Esophagus (tissue), 2 donors: ENCODE data around the gene FOXRED2. TPM values are rescaled to one million over a fixed set of nuclear protein-coding genes. Genes with fewer than 3 reads are reported as not detected.

Experiments used
- H3K27ac ChIP-seq, 2 donors: one replicate each; pipeline ENCODE4 v1.5.1; 2013; ENCODE audit warnings: low read depth in 2 of 2, mild to moderate bottlenecking in 2 of 2, inconsistent platforms in 1 of 2, low read length in 1 of 2, moderate library complexity in 1 of 2
- H3K27me3 ChIP-seq, 2 donors: one replicate each; pipeline ENCODE4 v1.6.1; 2013; ENCODE audit warnings: low read length in 2 of 2, control low read depth in 1 of 2, mild to moderate bottlenecking in 1 of 2; ENCODE audit not compliant: insufficient read depth in 2 of 2, control insufficient read depth in 1 of 2
- H3K36me3 ChIP-seq, 2 donors: one replicate each; pipeline ENCODE4 v1.6.1; 2013; ENCODE audit warnings: low read length in 1 of 2; ENCODE audit not compliant: control insufficient read depth in 2 of 2, insufficient read depth in 2 of 2
- H3K4me1 ChIP-seq, 2 donors: one replicate each; pipeline ENCODE4 v1.6.1; 2013; ENCODE audit warnings: low read length in 1 of 2; ENCODE audit not compliant: control insufficient read depth in 2 of 2, insufficient read depth in 2 of 2
- H3K4me3 ChIP-seq, 2 donors: one replicate each; pipeline ENCODE4 v1.5.1; 2013; ENCODE audit warnings: low read length in 2 of 2, mild to moderate bottlenecking in 2 of 2, low read depth in 1 of 2, moderate library complexity in 1 of 2
- H3K9me3 ChIP-seq, 2 donors: one replicate each; pipeline ENCODE4 v1.6.1; 2013; ENCODE audit warnings: mild to moderate bottlenecking in 2 of 2, low read depth in 1 of 2, low read length in 1 of 2, moderate library complexity in 1 of 2; ENCODE audit not compliant: control insufficient read depth in 2 of 2, insufficient read depth in 1 of 2
- WGBS, 2 donors: extraction: QIAGEN DNeasy Blood & Tissue Kit; methylation state at CpG; one replicate each; pipeline ENCODE4 v1.1.7; 2013; 5-methylcytosine and 5-hydroxymethylcytosine counted together
- polyA plus RNA-seq, 2 donors: library from polyadenylated mRNA; stranded (reverse); fragments of 200-250 nt; gene quantifications; one replicate each; pipeline ENCODE4 v1.2.3, GENCODE V29; 2013
- donor health status: healthy with polysubstance abuse.
- donor health status: Bipolar disorder and iron deficiency.

Gene FOXRED2
- polyA plus RNA-seq, 2 donors = 3.2 to 3.7 TPM

- no peaks in the 10 kb centered on the region for H3K9me3 ChIP-seq
- WGBS, 2 donors = 71 to 74% methylated on average over 13 of the region's 13 CpGs
- peaks cover 6 to 30% of the 10 kb centered on the region in 2 donors for H3K36me3 ChIP-seq
- H3K27ac ChIP-seq = peak overlapping the region; percentile 29 to 83
- peaks cover 2 to 5% of the 10 kb centered on the region in 2 donors for H3K4me1 ChIP-seq
- H3K4me3 ChIP-seq = no peak overlapping the region
- H3K27me3 ChIP-seq = no peaks in the 10 kb centered on the region
These were observed 34.2 kb downstream of the FOXRED2 start for GRCh38 chr22:36472689-36473088.

- H3K27ac ChIP-seq = peak overlapping the region; percentile 54 to 83
- H3K9me3 ChIP-seq = no peaks in the 10 kb centered on the region
- no peak overlapping the region for H3K4me3 ChIP-seq
- H3K4me1 ChIP-seq = peaks cover 2 to 5% of the 10 kb centered on the region in 2 donors
- H3K27me3 ChIP-seq = no peaks in the 10 kb centered on the region
- 67 to 73% methylated on average over 14 of the region's 14 CpGs for WGBS, 2 donors
- peaks cover 3 to 28% of the 10 kb centered on the region in 2 donors for H3K36me3 ChIP-seq
These were observed 35.5 kb downstream of the FOXRED2 start for GRCh38 chr22:36471341-36471821.

- Histone ChIP-seq H3K4me3 (no peak overlapping the region), H3K9me3 (no peaks in the 10 kb centered on the region), H3K27me3 (no peaks in the 10 kb centered on the region), H3K36me3 (peaks cover 3 to 30% of the 10 kb centered on the region in 2 donors), H3K27ac (peak overlapping the region; percentile 54 to 83), H3K4me1 (peaks cover 2 to 7% of the 10 kb centered on the region in 2 donors)
- 51 to 63% methylated on average over 10 of the region's 10 CpGs for WGBS, 2 donors
These were observed 35.9 kb downstream of the FOXRED2 start for GRCh38 chr22:36470994-36471331.

- peaks cover 3 to 29% of the 10 kb centered on the region in 2 donors for H3K36me3 ChIP-seq
These were observed 36.5 kb downstream of the FOXRED2 start for GRCh38 chr22:36470162-36470993.

GRCh38 chr22:36469094-36469710, 37.6 kb downstream of the FOXRED2 start:
- Histone ChIP-seq H3K27ac (peak overlapping the region in 1 of 2 donors; percentile 62), H3K36me3 (peaks cover 0 to 25% of the 10 kb centered on the region in 2 donors), H3K4me3 (no peak overlapping the region), H3K4me1 (peaks cover 6 to 21% of the 10 kb centered on the region in 2 donors), H3K27me3 (no peaks in the 10 kb centered on the region), H3K9me3 (no peaks in the 10 kb centered on the region)
- 79 to 80% methylated on average over 14 of the region's 14 CpGs for WGBS, 2 donors

More at GRCh38 chr22:36470162-36470993, 36.5 kb downstream of the FOXRED2 start:
- Histone ChIP-seq H3K27me3 (no peaks in the 10 kb centered on the region), H3K4me1 (peaks cover 6 to 13% of the 10 kb centered on the region in 2 donors), H3K9me3 (no peaks in the 10 kb centered on the region), H3K27ac (peak overlapping the region; percentile 54 to 83), H3K4me3 (no peak overlapping the region)
- WGBS, 2 donors = 36% methylated on average over 14 of the region's 14 CpGs

GRCh38 chr22:36467946-36468345, 38.9 kb downstream of the FOXRED2 start:
- H3K36me3 ChIP-seq = peaks cover 0 to 17% of the 10 kb centered on the region in 2 donors
- H3K27me3 ChIP-seq = no peaks in the 10 kb centered on the region
- WGBS, 2 donors = 72 to 78% methylated on average over 7 of the region's 7 CpGs
- H3K9me3 ChIP-seq = no peaks in the 10 kb centered on the region
- H3K27ac ChIP-seq = peak overlapping the region; percentile 15 to 95
- H3K4me3 ChIP-seq = no peak overlapping the region
- peaks cover 6 to 21% of the 10 kb centered on the region in 2 donors for H3K4me1 ChIP-seq

GRCh38 chr22:36467042-36467810, 39.6 kb downstream of the FOXRED2 start:
- no peak overlapping the region for H3K4me3 ChIP-seq
- 66 to 67% methylated on average over 14 of the region's 14 CpGs for WGBS, 2 donors

GRCh38 chr22:36466258-36466657, 40.6 kb downstream of the FOXRED2 start:
- WGBS, 2 donors = 76 to 81% methylated on average over 7 of the region's 7 CpGs
- H3K9me3 ChIP-seq = no peaks in the 10 kb centered on the region
- no peaks in the 10 kb centered on the region for H3K27me3 ChIP-seq
- H3K36me3 ChIP-seq = peaks cover 0 to 11% of the 10 kb centered on the region in 2 donors
- peak overlapping the region; percentile 86 to 95 for H3K27ac ChIP-seq
- peaks cover 6 to 27% of the 10 kb centered on the region in 2 donors for H3K4me1 ChIP-seq
- no peak overlapping the region for H3K4me3 ChIP-seq

More at GRCh38 chr22:36467042-36467810, 39.6 kb downstream of the FOXRED2 start:
- Histone ChIP-seq H3K36me3 (peaks cover 0 to 13% of the 10 kb centered on the region in 2 donors), H3K27me3 (no peaks in the 10 kb centered on the region), H3K9me3 (no peaks in the 10 kb centered on the region), H3K4me1 (peaks cover 6 to 22% of the 10 kb centered on the region in 2 donors), H3K27ac (peak overlapping the region; percentile 15 to 95)
